ENCODE results near the gene CTTN. TPM values are rescaled to one million over a fixed set of nuclear protein-coding genes. Genes with fewer than 3 reads are reported as not detected.

CTTN gene
- total RNA-seq, 1 experiment from 2014 or later, result 224 TPM

GRCh38 chr11:70353900-70354568 lies 44.3 kb upstream of the CTTN start:
- no peak overlapping the region for H2BK120ac ChIP-seq (ENCODE audit: low read depth, low read length, poor library complexity, severe bottlenecking)
- H3K23ac ChIP-seq (ENCODE audit: insufficient read length, low read depth, low read length), result no peak overlapping the region
- Mint-ChIP-seq H3K27ac (peak overlapping the region in 1 of 3 experiments; percentile 75; a peak in 2 of 7 replicates), H3K27me3 (ENCODE audit: low read depth) (no peaks in the 10 kb centered on the region), H3K9me3 (no peaks in the 10 kb centered on the region), H3K36me3 (ENCODE audit: insufficient read depth in 1 of 3, low read depth in 3 of 3) (peaks cover 32 to 83% (median 72%) of the 10 kb centered on the region in 3 experiments), H3K4me1 (no peaks in the 10 kb centered on the region), H3K4me3 (no peak overlapping the region)
- H3K14ac ChIP-seq (ENCODE audit: insufficient read depth, low read length), result no peak overlapping the region
- H2BK15ac ChIP-seq (ENCODE audit: low read depth, low read length), result no peak overlapping the region
- no peak overlapping the region for H2BK5ac ChIP-seq (ENCODE audit: insufficient read length, low read length)
- H3K9me3 ChIP-seq (ENCODE audit: control insufficient read depth, low read depth, low read length), result no peaks in the 10 kb centered on the region
- no peak overlapping the region for H3K4me2 ChIP-seq (ENCODE audit: insufficient read depth, insufficient read length, low read length)
- no peak overlapping the region for H3K56ac ChIP-seq (ENCODE audit: insufficient read length, low read depth, low read length)
- H3K4me1 ChIP-seq (ENCODE audit: insufficient read depth, low read length), result no peaks in the 10 kb centered on the region
- H2BK20ac ChIP-seq (ENCODE audit: low read depth, low read length, poor library complexity, severe bottlenecking), result no peak overlapping the region
- H2BK12ac ChIP-seq (ENCODE audit: insufficient read length, low read depth, low read length), result no peak overlapping the region
- no peaks in the 10 kb centered on the region for H3K79me2 ChIP-seq (ENCODE audit: insufficient read depth, low read length)
- no peak overlapping the region for H4K8ac ChIP-seq (replicated peaks; ENCODE audit: insufficient read length, low read depth, low read length)
- no peaks in the 10 kb centered on the region for H3K23me2 ChIP-seq (ENCODE audit: insufficient read length, low read depth, low read length, poor library complexity, severe bottlenecking)
- H4K20me1 ChIP-seq (ENCODE audit: control insufficient read depth, insufficient read depth, insufficient read length), result no peaks in the 10 kb centered on the region
- no peak overlapping the region for H3K9ac ChIP-seq (ENCODE audit: extremely low read depth, insufficient read length, low read length)
- WGBS (ENCODE audit: extremely low coverage, insufficient read length, low lambda C conversion rate), result no CpG with 5 or more reads among the region's 19 CpGs
- no peak overlapping the region for H2AK5ac ChIP-seq (ENCODE audit: insufficient read length, low read length)
- no peak overlapping the region for H3K18ac ChIP-seq (ENCODE audit: insufficient read length, low read depth, low read length)
- no peak overlapping the region for H4K91ac ChIP-seq (ENCODE audit: insufficient read length, low read depth, low read length)
- H3K27me3 ChIP-seq (ENCODE audit: insufficient read depth, low read length), result no peaks in the 10 kb centered on the region
- no peak overlapping the region for H2AFZ ChIP-seq (ENCODE audit: low read length)
- H3K27ac ChIP-seq (ENCODE audit: insufficient read length, low read depth, low read length), result no peak overlapping the region
- H3T11ph ChIP-seq (ENCODE audit: low read length), result no peak overlapping the region
- no peak for DNase-seq
- peaks cover 4% of the 10 kb centered on the region for H3K79me1 ChIP-seq (ENCODE audit: insufficient read depth, low read depth, low read length, poor library complexity, severe bottlenecking)
- no peak for TF ChIP-seq CTCF (conservative IDR thresholded peaks at IDR 0.05)
- H4K5ac ChIP-seq (ENCODE audit: insufficient read length, low read depth, low read length), result no peak overlapping the region
- H3K4ac ChIP-seq (ENCODE audit: low read depth, low read length), result no peak overlapping the region

All from H9 (cell line).